ENCODE results near the gene EHMT2.

The EHMT2 gene

DNA sequence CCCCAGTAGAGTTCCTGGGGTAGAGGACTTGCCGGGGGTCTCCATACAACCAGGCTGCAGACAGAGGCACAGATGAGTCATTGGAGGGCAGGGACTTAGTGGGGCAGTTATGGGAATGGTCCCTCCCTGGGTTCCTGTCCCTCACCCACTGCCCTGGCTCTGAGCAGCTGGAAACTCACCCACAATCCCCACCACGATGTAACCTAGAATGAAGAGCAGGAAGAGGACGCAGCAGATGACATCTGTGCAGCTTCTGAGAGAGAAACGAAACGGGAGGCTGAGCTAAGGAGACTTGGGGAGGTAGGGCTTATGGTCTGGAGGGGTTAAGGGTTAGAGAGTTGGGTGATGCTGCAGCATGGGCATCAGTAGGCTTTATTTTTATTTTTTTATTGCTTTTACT lies 21.6 kb downstream of the EHMT2 start:
- no peak overlapping the region for H3K4me3 ChIP-seq (ENCODE audit: low read length)
- TF ChIP-seq CTCF (IDR thresholded peaks at IDR 0.05; ENCODE audit: low read depth, low read length), result no peak
- TF ChIP-seq EZH2phosphoT487 (IDR thresholded peaks at IDR 0.05; ENCODE audit: low read depth), result no peak
- no peaks in the 10 kb centered on the region for H3K36me3 ChIP-seq (replicated peaks; ENCODE audit: low read depth, low read length)
- no peaks in the 10 kb centered on the region for H4K20me1 ChIP-seq (ENCODE audit: insufficient read depth, low read length)
- H3K4me1 ChIP-seq (ENCODE audit: low read length), result no peaks in the 10 kb centered on the region
- no peaks in the 10 kb centered on the region for H3K27me3 ChIP-seq (ENCODE audit: low read depth, low read length)
- no peak overlapping the region for H3K27ac ChIP-seq (ENCODE audit: low read length)
- H2AFZ ChIP-seq (ENCODE audit: low read depth, low read length), result no peak overlapping the region
- H3K9me3 ChIP-seq (ENCODE audit: insufficient read depth, low read length), result no peaks in the 10 kb centered on the region
- no peak overlapping the region for H3K4me2 ChIP-seq (ENCODE audit: low read length)
- H3K9ac ChIP-seq (ENCODE audit: low read length), result no peak overlapping the region
- H3K79me2 ChIP-seq (ENCODE audit: low read length), result no peaks in the 10 kb centered on the region

- Histone ChIP-seq H2AFZ (ENCODE audit: low read depth, low read length) (no peak overlapping the region), H3K4me3 (ENCODE audit: low read length) (no peak overlapping the region), H4K20me1 (ENCODE audit: insufficient read depth, low read length) (no peaks in the 10 kb centered on the region), H3K36me3 (replicated peaks; ENCODE audit: low read depth, low read length) (no peaks in the 10 kb centered on the region), H3K4me1 (ENCODE audit: low read length) (no peaks in the 10 kb centered on the region), H3K9me3 (ENCODE audit: insufficient read depth, low read length) (no peaks in the 10 kb centered on the region), H3K9ac (ENCODE audit: low read length) (no peak overlapping the region), H3K4me2 (ENCODE audit: low read length) (no peak overlapping the region), H3K79me2 (ENCODE audit: low read length) (no peaks in the 10 kb centered on the region), H3K27me3 (ENCODE audit: low read depth, low read length) (no peaks in the 10 kb centered on the region), H3K27ac (ENCODE audit: low read length) (no peak overlapping the region)
- no peak for TF ChIP-seq EZH2phosphoT487 (IDR thresholded peaks at IDR 0.05; ENCODE audit: low read depth)
- TF ChIP-seq CTCF (IDR thresholded peaks at IDR 0.05; ENCODE audit: low read depth, low read length), result no peak
Observed at GRCh38 chr6:31874836-31875572, 22.5 kb downstream of the EHMT2 start.

DNA sequence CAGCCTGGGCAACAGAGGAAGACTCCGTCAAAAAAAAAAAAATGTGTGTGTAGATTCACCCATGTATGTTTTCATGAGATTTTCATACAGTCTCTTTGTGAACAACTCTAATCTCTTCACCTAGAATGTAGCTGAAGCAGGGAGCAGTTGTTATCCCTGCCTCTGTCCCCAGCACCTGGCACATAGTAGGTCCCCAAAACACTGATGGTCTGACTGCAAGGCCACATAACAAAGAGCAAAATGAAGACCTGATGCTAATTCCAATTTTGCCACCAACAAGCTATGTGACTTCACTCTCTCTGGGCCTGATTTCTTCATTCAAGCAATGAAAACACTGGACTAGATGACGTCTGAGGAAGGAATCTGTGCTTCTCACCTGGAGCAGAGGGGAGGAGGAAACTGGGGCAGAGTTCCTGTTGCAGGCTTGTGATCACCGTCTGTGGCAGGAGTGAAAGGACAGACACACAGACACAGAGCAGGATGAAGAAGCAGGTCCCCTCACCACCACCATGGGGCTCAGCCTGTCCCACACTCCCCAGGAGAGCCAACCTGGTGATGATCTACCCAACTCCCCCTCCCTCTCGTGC lies 23.3 kb downstream of the EHMT2 start:
- H3K79me2 ChIP-seq (ENCODE audit: low read length), result no peaks in the 10 kb centered on the region
- no peak overlapping the region for H3K9ac ChIP-seq (ENCODE audit: low read length)
- no peak overlapping the region for H2AFZ ChIP-seq (ENCODE audit: low read depth, low read length)
- no peaks in the 10 kb centered on the region for H3K36me3 ChIP-seq (replicated peaks; ENCODE audit: low read depth, low read length)
- no peak overlapping the region for H3K4me2 ChIP-seq (ENCODE audit: low read length)
- H3K27me3 ChIP-seq (ENCODE audit: low read depth, low read length), result no peaks in the 10 kb centered on the region
- no peaks in the 10 kb centered on the region for H3K4me1 ChIP-seq (ENCODE audit: low read length)
- H3K4me3 ChIP-seq (ENCODE audit: low read length), result no peak overlapping the region
- no peak overlapping the region for H3K27ac ChIP-seq (ENCODE audit: low read length)
- H4K20me1 ChIP-seq (ENCODE audit: insufficient read depth, low read length), result no peaks in the 10 kb centered on the region
- no peaks in the 10 kb centered on the region for H3K9me3 ChIP-seq (ENCODE audit: insufficient read depth, low read length)
- TF ChIP-seq CTCF (IDR thresholded peaks at IDR 0.05; ENCODE audit: low read depth, low read length) (no peak), EZH2phosphoT487 (IDR thresholded peaks at IDR 0.05; ENCODE audit: low read depth) (no peak)

GRCh38 chr6:31871046-31871659 lies 26.3 kb downstream of the EHMT2 start:
- TF ChIP-seq EZH2phosphoT487 (IDR thresholded peaks at IDR 0.05; ENCODE audit: low read depth), result no peak
- no peaks in the 10 kb centered on the region for H3K9me3 ChIP-seq (ENCODE audit: insufficient read depth, low read length)
- H3K79me2 ChIP-seq (ENCODE audit: low read length), result no peaks in the 10 kb centered on the region
- H3K27me3 ChIP-seq (ENCODE audit: low read depth, low read length), result no peaks in the 10 kb centered on the region
- no peak overlapping the region for H2AFZ ChIP-seq (ENCODE audit: low read depth, low read length)
- no peak overlapping the region for H3K4me3 ChIP-seq (ENCODE audit: low read length)
- H4K20me1 ChIP-seq (ENCODE audit: insufficient read depth, low read length), result no peaks in the 10 kb centered on the region
- no peaks in the 10 kb centered on the region for H3K4me1 ChIP-seq (ENCODE audit: low read length)
- H3K27ac ChIP-seq (ENCODE audit: low read length), result no peak overlapping the region
- H3K4me2 ChIP-seq (ENCODE audit: low read length), result no peak overlapping the region
- no peak overlapping the region for H3K9ac ChIP-seq (ENCODE audit: low read length)
- H3K36me3 ChIP-seq (replicated peaks; ENCODE audit: low read depth, low read length), result no peaks in the 10 kb centered on the region

Data from OCI-LY3 (cell line).